Uterus (tissue), 2 donors: ENCODE data around the gene CD47.

Source experiments
- POLR2A ChIP-seq, 2 donors: fragments of 450-650 bp; IDR thresholded peaks; one replicate each; pipeline ENCODE4 v1.6.1; 2016; ENCODE audit warnings: antibody characterized with exemption in 2 of 2, mild to moderate bottlenecking in 1 of 2, moderate library complexity in 1 of 2
- TF ChIP-seq, protein P1 (sequence below), 4 experiments: fragments of 200-600 bp in 2 of 4; fragments of 450-650 bp in 2 of 4; sonication (generic) in 2 of 4; IDR thresholded peaks; one replicate each; pipeline ENCODE4 v1.5.1; 2016 to 2019; ENCODE audit warnings: antibody characterized with exemption in 4 of 4, mild to moderate bottlenecking in 2 of 4, moderate library complexity in 1 of 4

DNA sequence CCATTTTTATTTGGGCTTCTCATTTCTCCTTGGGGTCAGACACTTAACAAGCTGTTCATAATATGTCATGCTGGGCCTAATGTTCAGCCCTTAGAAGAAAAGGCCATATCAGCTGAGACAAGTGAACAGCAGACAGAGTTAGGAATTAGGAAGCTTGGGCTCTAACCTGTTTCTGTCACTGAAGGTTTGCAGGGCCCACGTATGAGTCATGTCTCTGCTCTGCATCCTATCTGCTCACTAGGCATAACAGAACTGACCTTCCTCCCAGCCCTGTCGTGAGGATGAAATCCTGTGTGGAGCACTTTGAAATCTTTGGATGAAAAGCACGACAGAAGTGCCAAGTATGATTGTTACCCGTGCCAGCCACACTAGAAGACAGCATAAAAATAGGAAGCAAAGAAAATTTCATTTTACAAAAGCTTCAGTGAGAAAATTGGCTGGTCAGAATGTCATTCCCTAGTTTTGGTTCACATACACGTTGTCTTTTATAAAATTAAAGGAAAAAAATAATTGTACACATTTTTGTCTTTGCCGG lies 26.5 kb upstream of the CD47 start:
- TF ChIP-seq, protein P1, sequence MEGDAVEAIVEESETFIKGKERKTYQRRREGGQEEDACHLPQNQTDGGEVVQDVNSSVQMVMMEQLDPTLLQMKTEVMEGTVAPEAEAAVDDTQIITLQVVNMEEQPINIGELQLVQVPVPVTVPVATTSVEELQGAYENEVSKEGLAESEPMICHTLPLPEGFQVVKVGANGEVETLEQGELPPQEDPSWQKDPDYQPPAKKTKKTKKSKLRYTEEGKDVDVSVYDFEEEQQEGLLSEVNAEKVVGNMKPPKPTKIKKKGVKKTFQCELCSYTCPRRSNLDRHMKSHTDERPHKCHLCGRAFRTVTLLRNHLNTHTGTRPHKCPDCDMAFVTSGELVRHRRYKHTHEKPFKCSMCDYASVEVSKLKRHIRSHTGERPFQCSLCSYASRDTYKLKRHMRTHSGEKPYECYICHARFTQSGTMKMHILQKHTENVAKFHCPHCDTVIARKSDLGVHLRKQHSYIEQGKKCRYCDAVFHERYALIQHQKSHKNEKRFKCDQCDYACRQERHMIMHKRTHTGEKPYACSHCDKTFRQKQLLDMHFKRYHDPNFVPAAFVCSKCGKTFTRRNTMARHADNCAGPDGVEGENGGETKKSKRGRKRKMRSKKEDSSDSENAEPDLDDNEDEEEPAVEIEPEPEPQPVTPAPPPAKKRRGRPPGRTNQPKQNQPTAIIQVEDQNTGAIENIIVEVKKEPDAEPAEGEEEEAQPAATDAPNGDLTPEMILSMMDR (IDR thresholded peaks at IDR 0.05), result no peak
- TF ChIP-seq POLR2A (IDR thresholded peaks at IDR 0.05), result no peak
